ENCODE data around the gene RBMS3.

Gene RBMS3

GRCh38 chr3:29852767-29853166 lies 571.9 kb downstream of the RBMS3 start:
- no peak for DNase-seq

GRCh38 chr3:29853841-29854397 lies 573.0 kb downstream of the RBMS3 start:
- DNase-seq: no peak

GRCh38 chr3:29854821-29855220 lies 574.0 kb downstream of the RBMS3 start:
- no peak for DNase-seq

- no peak for DNase-seq
These were observed 578.9 kb downstream of the RBMS3 start for GRCh38 chr3:29859726-29860270.

GRCh38 chr3:29864809-29865208 lies 583.9 kb downstream of the RBMS3 start:
- DNase-seq: no peak

- no peak for DNase-seq
These were observed 587.8 kb downstream of the RBMS3 start for GRCh38 chr3:29868543-29869101.

- no peak for DNase-seq
These were observed 589.3 kb downstream of the RBMS3 start for GRCh38 chr3:29870136-29870535.

- DNase-seq: no peak
These were observed 590.2 kb downstream of the RBMS3 start for GRCh38 chr3:29871087-29871486.

GRCh38 chr3:29880809-29881208 lies 599.9 kb downstream of the RBMS3 start:
- DNase-seq: no peak

GRCh38 chr3:29887451-29887850 lies 606.6 kb downstream of the RBMS3 start:
- no peak for DNase-seq

- no peak for DNase-seq
These were observed 608.3 kb downstream of the RBMS3 start for GRCh38 chr3:29889215-29889614.

GRCh38 chr3:29890801-29891200 lies 609.9 kb downstream of the RBMS3 start:
- no peak for DNase-seq

- DNase-seq: no peak
These were observed 612.2 kb downstream of the RBMS3 start for GRCh38 chr3:29892976-29893554.

- DNase-seq: no peak
These were observed 616.0 kb downstream of the RBMS3 start for GRCh38 chr3:29896856-29897255.

- DNase-seq: no peak
These were observed 617.5 kb downstream of the RBMS3 start for GRCh38 chr3:29898171-29898965.

GRCh38 chr3:29899021-29899420 lies 618.1 kb downstream of the RBMS3 start:
- DNase-seq: no peak

GRCh38 chr3:29901097-29901496 lies 620.2 kb downstream of the RBMS3 start:
- DNase-seq: no peak

- no peak for DNase-seq
These were observed 622.7 kb downstream of the RBMS3 start for GRCh38 chr3:29903600-29903999.

GRCh38 chr3:29906906-29907305 lies 626.0 kb downstream of the RBMS3 start:
- no peak for DNase-seq

GRCh38 chr3:29912600-29913288 lies 631.9 kb downstream of the RBMS3 start:
- DNase-seq: no peak

GRCh38 chr3:29914861-29915524 lies 634.1 kb downstream of the RBMS3 start:
- peak; percentile 31 for DNase-seq

GRCh38 chr3:29919571-29919970 lies 638.7 kb downstream of the RBMS3 start:
- DNase-seq: no peak
